Lower lobe of right lung (tissue), 2 donors: ENCODE results near the gene STX17. TPM values are rescaled to one million over a fixed set of nuclear protein-coding genes. Genes with fewer than 3 reads are reported as not detected.
A peak's percentile ranks its signal among the peaks of the same experiment; 100 is the strongest.

Source experiments
- ATAC-seq, 2 donors: fragments of 200-7000 bp; cut with Tn5 transposase; one replicate each; pipeline ENCODE4 v1.9.1; 2020 to 2022; ENCODE audit warnings: mild to moderate bottlenecking in 2 of 2, moderate library complexity in 2 of 2
- DNase-seq: peaks from one replicate; pipeline ENCODE4 v3.0.0-alpha.2; 2020
- H3K27ac ChIP-seq: fragments of 200-600 bp; one replicate; pipeline ENCODE4 v1.8.0; 2022
- H3K27me3 ChIP-seq: fragments of 200-600 bp; one replicate; pipeline ENCODE4 v1.8.0; 2022; ENCODE audit warnings: low read depth
- H3K36me3 ChIP-seq: fragments of 200-600 bp; one replicate; pipeline ENCODE4 v1.8.0; 2022; ENCODE audit warnings: mild to moderate bottlenecking
- H3K4me1 ChIP-seq: fragments of 200-600 bp; one replicate; pipeline ENCODE4 v1.8.0; 2022
- H3K4me3 ChIP-seq: fragments of 200-600 bp; one replicate; pipeline ENCODE4 v1.8.0; 2022; ENCODE audit warnings: mild to moderate bottlenecking
- H3K9me3 ChIP-seq: fragments of 200-600 bp; one replicate; pipeline ENCODE4 v1.8.0; 2022
- intact Hi-C: fragments of 100-400 bp; cut with DNase I; formaldehyde crosslinking; loops from one replicate; pipeline ENCODE4 v1.11.0; 2022
- total RNA-seq: library from RNA; stranded (reverse); fragmentation: NEBNext Ultra II Directional; extraction: Animal tissue kit (Norgen Biotek cat#: 25700); gene quantifications from one replicate; pipeline ENCODE4 v1.2.1, GENCODE V29; 2021
- TF ChIP-seq, protein P1 (sequence below): fragments of 200-600 bp; IDR thresholded peaks from one replicate; pipeline ENCODE4 v1.8.0; 2022; ENCODE audit warnings: antibody characterized with exemption, mild to moderate bottlenecking
- donor health status: DM: no; HTN: yes; CAD: no; lungs with severe emphysema.

Gene STX17
- total RNA-seq, 1 donor from 2014 or later = 37.8 TPM

DNA sequence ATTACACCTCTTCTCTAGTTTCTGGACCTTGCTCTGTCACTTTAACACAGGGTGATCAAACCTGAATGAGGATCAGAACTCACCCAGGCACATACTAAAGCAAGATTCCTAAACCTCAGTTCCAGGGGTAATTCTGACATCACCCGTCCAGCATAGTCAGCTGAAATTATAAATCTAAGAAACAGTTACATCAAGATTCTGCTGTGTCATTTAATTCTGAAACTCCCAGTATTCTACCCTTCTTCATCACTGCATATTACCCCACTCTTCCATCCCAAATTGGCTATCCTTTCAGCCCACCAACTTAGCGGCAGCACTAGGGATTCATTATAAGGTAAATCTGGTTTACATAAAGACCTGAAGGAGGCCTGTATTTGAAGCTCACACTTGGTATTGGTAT lies 64.0 kb downstream of the STX17 start:
- Histone ChIP-seq H3K27ac (no peak overlapping the region), H3K4me1 (no peaks in the 10 kb centered on the region), H3K36me3 (peaks cover 40% of the 10 kb centered on the region), H3K9me3 (no peaks in the 10 kb centered on the region), H3K27me3 (no peaks in the 10 kb centered on the region), H3K4me3 (no peak overlapping the region)
- DNase-seq (no peak), ATAC-seq (no peak)
- intact Hi-C loops = no loop called here
- TF ChIP-seq, protein P1, sequence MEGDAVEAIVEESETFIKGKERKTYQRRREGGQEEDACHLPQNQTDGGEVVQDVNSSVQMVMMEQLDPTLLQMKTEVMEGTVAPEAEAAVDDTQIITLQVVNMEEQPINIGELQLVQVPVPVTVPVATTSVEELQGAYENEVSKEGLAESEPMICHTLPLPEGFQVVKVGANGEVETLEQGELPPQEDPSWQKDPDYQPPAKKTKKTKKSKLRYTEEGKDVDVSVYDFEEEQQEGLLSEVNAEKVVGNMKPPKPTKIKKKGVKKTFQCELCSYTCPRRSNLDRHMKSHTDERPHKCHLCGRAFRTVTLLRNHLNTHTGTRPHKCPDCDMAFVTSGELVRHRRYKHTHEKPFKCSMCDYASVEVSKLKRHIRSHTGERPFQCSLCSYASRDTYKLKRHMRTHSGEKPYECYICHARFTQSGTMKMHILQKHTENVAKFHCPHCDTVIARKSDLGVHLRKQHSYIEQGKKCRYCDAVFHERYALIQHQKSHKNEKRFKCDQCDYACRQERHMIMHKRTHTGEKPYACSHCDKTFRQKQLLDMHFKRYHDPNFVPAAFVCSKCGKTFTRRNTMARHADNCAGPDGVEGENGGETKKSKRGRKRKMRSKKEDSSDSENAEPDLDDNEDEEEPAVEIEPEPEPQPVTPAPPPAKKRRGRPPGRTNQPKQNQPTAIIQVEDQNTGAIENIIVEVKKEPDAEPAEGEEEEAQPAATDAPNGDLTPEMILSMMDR = no peak

DNA sequence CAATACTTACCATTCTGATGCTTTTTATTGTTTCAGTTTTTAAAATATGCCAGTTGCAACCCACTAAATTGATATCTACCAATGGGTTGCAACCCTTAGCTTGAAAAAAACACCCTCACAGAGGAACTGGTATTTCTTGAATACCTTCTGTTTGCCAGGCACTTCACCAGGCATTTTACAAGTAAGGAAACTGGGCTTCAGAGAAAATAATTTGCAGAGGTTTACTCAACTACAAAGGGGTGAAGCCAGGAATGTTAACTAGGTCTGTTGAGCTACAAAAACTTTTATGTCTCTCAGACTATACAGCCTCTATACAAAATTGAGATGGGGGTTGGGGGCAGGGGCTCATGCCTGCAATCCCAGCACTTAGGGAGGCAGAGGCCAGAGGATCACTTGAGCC lies 65.0 kb downstream of the STX17 start:
- intact Hi-C loops = no loop called here
- Histone ChIP-seq H3K27me3 (no peaks in the 10 kb centered on the region), H3K36me3 (peaks cover 40% of the 10 kb centered on the region), H3K9me3 (no peaks in the 10 kb centered on the region), H3K27ac (no peak overlapping the region), H3K4me1 (no peaks in the 10 kb centered on the region), H3K4me3 (no peak overlapping the region)
- DNase-seq (no peak), ATAC-seq (peak; percentile 52 to 64)
- TF ChIP-seq, protein P1 = no peak

DNA sequence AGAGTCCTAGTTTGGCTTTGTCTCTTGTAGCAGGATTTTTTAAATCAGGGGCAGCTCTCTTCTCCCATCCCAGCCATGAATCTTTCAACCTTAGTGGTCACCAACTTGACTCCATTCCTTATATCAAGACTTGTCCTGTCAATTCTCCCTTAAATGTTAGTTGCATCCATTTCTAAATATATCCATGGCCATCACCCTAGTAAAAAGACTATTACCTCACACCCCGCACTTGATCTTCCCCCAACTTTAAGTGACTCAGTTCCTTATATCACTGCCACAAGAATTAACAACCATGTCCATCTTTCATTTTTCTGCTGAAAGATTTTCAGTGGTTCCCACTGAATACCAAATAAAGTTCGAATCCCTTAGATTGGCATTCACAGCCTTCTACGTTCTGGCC lies 67.0 kb downstream of the STX17 start:
- Histone ChIP-seq H3K9me3 (no peaks in the 10 kb centered on the region), H3K36me3 (peaks cover 43% of the 10 kb centered on the region), H3K27ac (no peak overlapping the region), H3K4me3 (no peak overlapping the region), H3K27me3 (no peaks in the 10 kb centered on the region), H3K4me1 (no peaks in the 10 kb centered on the region)
- TF ChIP-seq, protein P1 = no peak
- intact Hi-C loops = no loop called here
- no peak for ATAC-seq
- DNase-seq = no peak

DNA sequence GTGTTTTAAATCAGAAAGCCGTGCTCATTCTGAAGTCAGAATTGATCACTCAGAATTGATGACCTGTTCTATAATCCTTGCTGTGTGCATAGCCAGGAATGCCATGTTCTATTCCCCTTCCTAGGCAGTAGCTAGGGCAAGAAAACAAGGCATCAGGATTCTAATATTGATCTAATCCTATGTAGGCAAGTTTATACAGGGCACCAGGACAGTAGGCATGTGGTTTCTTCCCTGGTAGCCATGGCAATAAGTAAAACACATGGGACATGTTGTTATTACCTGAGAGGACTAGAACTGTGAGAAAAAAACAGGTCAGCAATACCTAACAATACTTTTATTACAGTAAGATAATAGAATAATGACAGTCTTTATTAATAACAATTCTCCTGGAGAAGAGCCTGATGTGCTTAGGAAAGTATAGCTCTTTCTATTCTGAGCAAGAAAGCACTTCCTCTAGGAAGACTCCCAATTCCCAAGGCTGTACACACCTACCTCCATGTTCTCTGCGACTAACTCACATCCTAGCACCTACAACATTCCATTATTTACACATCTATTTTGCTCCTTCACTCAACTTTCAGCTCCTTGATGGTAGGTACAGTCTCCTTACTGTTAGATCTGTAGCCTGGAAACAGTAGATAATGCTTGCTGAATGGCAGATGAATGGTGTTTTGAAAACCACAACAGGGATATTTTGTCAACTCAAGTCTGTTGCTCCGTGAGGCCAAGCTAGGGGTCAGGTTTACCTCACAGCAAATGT lies 70.8 kb downstream of the STX17 start:
- H3K36me3 ChIP-seq = peaks cover 26% of the 10 kb centered on the region
- DNase-seq (no peak), ATAC-seq (no peak)
- TF ChIP-seq, protein P1 = no peak
- no peaks in the 10 kb centered on the region for H3K9me3 ChIP-seq
- intact Hi-C loops = no loop called here
- H3K4me1 ChIP-seq = no peaks in the 10 kb centered on the region
- H3K4me3 ChIP-seq = no peak overlapping the region
- no peak overlapping the region for H3K27ac ChIP-seq
- H3K27me3 ChIP-seq = no peaks in the 10 kb centered on the region

DNA sequence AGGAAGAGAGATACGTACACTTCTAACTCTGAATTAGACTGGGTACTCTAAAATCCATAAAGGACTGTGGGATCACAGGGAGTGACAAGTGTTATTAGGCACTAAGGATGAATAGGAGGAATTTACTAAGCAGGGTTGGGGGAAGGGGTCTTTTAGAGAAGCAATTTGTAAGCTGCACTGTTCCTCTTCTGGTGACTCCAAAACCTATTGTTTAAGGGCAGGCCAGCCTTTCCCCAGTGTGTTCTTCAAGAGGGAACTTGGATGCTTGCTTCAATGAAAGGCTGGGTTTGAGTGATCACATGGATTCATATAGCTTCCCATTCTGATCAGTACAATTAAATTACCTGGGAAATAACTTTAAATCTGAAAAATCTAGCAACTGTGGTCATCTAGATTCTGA lies 71.8 kb downstream of the STX17 start:
- H3K36me3 ChIP-seq = peaks cover 33% of the 10 kb centered on the region
- DNase-seq (no peak), ATAC-seq (no peak)
- no peak overlapping the region for H3K27ac ChIP-seq
- H3K27me3 ChIP-seq = no peaks in the 10 kb centered on the region
- TF ChIP-seq, protein P1 = no peak
- H3K4me3 ChIP-seq = no peak overlapping the region
- intact Hi-C loops = no loop called here
- H3K9me3 ChIP-seq = no peaks in the 10 kb centered on the region
- no peaks in the 10 kb centered on the region for H3K4me1 ChIP-seq
